Measurements from ENCODE around the gene EIF5A2.
"Not testable (repeated sequence)": the region's sequence is repeated elsewhere in the genome, so short reads cannot be mapped to it uniquely, and the experiment has no call there.

GRCh38 chr3:170923553-170923952, 15.1 kb upstream of the EIF5A2 start:
- not testable (repeated sequence) for TF ChIP-seq REST (IDR thresholded peaks at IDR 0.05; ENCODE audit: borderline replicate concordance); CTCF (IDR thresholded peaks at IDR 0.05; ENCODE audit: poor library complexity, severe bottlenecking); POLR2AphosphoS5 (IDR thresholded peaks at IDR 0.05); EZH2 (IDR thresholded peaks at IDR 0.05; ENCODE audit: borderline replicate concordance, insufficient read depth, low read length, poor library complexity, severe bottlenecking); SMC3 (conservative IDR thresholded peaks at IDR 0.05; ENCODE audit: poor library complexity); EP300 (conservative IDR thresholded peaks at IDR 0.05; ENCODE audit: poor library complexity, severe bottlenecking); RAD21 (conservative IDR thresholded peaks at IDR 0.05); MXI1 (conservative IDR thresholded peaks at IDR 0.05; ENCODE audit: poor library complexity, severe bottlenecking)
